VCaP (cell line): ENCODE data around the gene WDR33.

Experiments used
- H3K27ac ChIP-seq: fragments of 450-650 bp; 2 replicates; pipeline ENCODE4 v1.5.1; 2017
- TF ChIP-seq, protein P1 (sequence below): fragments of 450-650 bp; conservative IDR thresholded peaks from 2 replicates; pipeline ENCODE4 v1.5.1; 2017; ENCODE audit warnings: mild to moderate bottlenecking, moderate library complexity

The WDR33 gene

DNA sequence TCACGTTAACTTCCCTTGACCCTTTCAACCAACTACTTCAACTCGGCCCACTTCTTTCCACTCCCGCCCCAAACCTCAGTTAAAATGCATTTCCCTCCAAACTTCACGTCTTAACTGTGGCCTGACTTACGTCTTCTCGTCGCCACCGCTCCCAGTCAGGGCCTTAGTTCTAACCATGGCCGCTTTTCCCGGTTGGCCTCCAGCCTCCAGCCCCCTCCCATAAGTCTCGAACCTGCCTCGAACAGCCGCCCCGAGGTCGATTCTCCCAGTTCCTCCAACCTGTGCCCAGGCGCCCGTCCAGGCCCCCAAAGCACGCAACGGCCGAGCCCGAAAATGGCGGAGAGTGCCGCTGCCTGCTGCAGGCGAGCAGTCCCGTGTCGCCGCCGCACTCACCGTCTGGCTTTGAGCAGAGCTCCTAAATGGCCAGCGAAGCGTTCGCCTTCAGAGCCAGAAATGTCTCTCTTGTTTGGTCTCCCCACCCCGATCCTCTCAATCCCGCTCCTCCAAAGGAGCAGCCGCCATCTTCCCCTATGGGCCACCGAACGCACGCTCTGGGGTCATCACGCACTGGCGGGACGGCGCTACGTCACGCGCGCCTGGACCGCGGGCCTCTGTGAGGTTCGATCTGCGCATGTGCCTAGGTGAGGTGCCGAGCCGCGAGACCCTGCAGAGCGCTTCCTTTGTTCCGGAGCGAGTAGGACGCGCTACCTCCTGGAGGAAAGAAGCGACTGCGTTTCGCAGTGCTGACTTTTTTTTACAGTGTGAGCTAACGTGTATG, at the start of gene WDR33:
Gene WDR33, minus strand, starts transcription at position 553 of the 778 bp plus-strand sequence. CDS start 40,190 bp downstream, outside the sequence.
- TF ChIP-seq, protein P1, sequence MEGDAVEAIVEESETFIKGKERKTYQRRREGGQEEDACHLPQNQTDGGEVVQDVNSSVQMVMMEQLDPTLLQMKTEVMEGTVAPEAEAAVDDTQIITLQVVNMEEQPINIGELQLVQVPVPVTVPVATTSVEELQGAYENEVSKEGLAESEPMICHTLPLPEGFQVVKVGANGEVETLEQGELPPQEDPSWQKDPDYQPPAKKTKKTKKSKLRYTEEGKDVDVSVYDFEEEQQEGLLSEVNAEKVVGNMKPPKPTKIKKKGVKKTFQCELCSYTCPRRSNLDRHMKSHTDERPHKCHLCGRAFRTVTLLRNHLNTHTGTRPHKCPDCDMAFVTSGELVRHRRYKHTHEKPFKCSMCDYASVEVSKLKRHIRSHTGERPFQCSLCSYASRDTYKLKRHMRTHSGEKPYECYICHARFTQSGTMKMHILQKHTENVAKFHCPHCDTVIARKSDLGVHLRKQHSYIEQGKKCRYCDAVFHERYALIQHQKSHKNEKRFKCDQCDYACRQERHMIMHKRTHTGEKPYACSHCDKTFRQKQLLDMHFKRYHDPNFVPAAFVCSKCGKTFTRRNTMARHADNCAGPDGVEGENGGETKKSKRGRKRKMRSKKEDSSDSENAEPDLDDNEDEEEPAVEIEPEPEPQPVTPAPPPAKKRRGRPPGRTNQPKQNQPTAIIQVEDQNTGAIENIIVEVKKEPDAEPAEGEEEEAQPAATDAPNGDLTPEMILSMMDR = peak; percentile 21; the same call in 1 of the 2 replicates
- peak within 1 kb of the TSS; percentile 97 for H3K27ac ChIP-seq

DNA sequence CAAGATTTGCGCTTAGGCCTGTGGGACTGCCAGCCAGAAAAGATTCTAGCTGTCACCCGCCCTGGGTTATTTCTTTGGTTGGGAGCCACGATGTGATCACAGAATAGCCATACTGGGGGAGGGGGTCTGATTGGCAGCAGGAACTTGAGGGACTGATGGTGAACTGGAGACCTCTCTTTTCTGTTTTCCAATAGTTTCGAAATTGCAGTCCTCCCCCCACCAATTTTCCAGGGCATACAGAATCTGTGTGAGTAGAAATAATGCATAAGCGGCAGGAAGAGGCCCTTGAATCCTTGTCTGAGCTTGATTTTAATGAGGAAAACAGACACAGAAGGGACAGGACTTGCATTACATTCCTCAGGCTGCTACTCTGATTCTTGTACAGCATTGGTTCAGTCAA, 49.2 kb upstream of the WDR33 start:
- peak overlapping the region; percentile 90 for H3K27ac ChIP-seq
- TF ChIP-seq, protein P1 = no peak

- TF ChIP-seq, protein P1 = no peak
- peak overlapping the region; percentile 90 for H3K27ac ChIP-seq
These were observed 48.7 kb upstream of the WDR33 start for GRCh38 chr2:127859712-127860085.

DNA sequence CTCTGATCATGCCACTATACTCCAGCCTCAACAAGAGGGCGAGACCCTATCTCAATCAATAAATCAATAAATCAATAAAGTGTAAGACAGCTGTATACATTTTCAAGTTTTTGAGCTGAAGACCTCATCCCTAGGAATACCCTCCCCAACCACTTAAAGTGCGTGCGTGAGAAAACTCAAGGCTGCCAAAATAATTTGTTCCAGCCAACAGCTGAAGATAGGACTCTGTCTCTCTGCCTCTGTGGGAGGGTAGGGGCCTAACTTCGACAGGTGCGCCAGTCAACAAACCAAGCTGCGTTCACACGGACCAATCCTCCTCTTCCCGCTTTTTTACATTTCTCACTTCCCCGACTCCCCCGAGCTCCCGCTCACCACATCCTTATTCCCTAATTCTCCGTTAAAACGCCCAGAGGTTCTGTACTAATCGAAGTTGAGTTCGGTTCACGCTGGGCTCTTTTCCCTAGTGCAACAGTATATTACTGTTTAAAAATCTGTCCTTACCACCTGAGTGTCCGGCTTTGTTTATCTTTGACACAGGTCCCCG, 46.4 kb upstream of the WDR33 start:
- TF ChIP-seq, protein P1 = no peak
- H3K27ac ChIP-seq = peak overlapping the region; percentile 90

GRCh38 chr2:127853671-127854070, 42.7 kb upstream of the WDR33 start:
- no peak overlapping the region for H3K27ac ChIP-seq
- TF ChIP-seq, protein P1 = no peak

- H3K27ac ChIP-seq = no peak overlapping the region
- TF ChIP-seq, protein P1 = no peak
These were observed 41.4 kb upstream of the WDR33 start for GRCh38 chr2:127852388-127852787.

DNA sequence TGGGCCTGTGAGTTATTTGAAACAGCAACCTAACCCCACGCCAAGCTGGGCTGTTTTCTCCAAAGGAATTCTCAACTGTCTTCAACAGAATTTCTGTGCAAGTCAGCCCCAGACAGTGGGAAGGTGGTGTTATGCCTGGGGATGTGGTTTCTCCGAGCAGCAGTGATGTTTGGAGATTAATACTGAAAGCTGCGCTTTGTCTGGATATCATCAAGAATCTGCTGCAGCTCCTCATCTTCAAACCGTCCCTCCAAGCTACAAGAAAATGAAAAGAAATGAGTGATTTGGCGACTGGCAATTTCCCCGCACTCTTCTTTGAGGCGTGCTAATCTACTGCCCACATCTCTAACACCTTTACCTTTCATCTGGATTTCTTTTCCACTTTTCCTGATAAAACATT, 37.0 kb upstream of the WDR33 start:
- no peak overlapping the region for H3K27ac ChIP-seq
- TF ChIP-seq, protein P1 = no peak
